PFSK-1 (cell line): Measurements from ENCODE around the gene FTCDNL1. TPM values are rescaled to one million over a fixed set of nuclear protein-coding genes. Genes with fewer than 3 reads are reported as not detected.

ENCODE experiments used
- FOXP2 ChIP-seq: optimal IDR thresholded peaks from 2 replicates; pipeline ENCODE3; 2011; ENCODE audit warnings: borderline replicate concordance, control low read depth, inconsistent platforms; ENCODE audit not compliant: insufficient read depth; ENCODE audit errors: extremely low read length, extremely low read depth
- POLR2AphosphoS5 ChIP-seq: IDR thresholded peaks from 2 replicates; pipeline ENCODE4 v1.6.1; 2012; ENCODE audit warnings: low read depth, mild to moderate bottlenecking, control low read depth, low read length, moderate library complexity
- REST ChIP-seq, 2 experiments: IDR thresholded peaks; 2 replicates each; pipeline versions ENCODE4 v1.6.1 to v1.8.0; 2011 to 2012; ENCODE audit warnings: low read depth in 2 of 2, low read length in 2 of 2, control low read depth in 1 of 2, inconsistent platforms in 1 of 2, mild to moderate bottlenecking in 1 of 2, moderate library complexity in 1 of 2; ENCODE audit not compliant: insufficient read depth in 1 of 2
- SIN3A ChIP-seq: IDR thresholded peaks from 2 replicates; pipeline ENCODE4 v1.6.1; 2012; ENCODE audit warnings: mild to moderate bottlenecking, low read length, moderate library complexity, borderline replicate concordance; ENCODE audit not compliant: insufficient read depth
- TAF1 ChIP-seq: IDR thresholded peaks from 2 replicates; pipeline ENCODE4 v1.6.1; 2012; ENCODE audit warnings: low read length, control low read depth, borderline replicate concordance; ENCODE audit not compliant: insufficient read depth
- polyA plus RNA-seq: library from polyadenylated mRNA; unstranded; fragments of >200 nt; gene quantifications from one replicate; pipeline ENCODE4 v1.2.1, GENCODE V29; 2012; ENCODE audit warnings: low read depth, missing spikeins; ENCODE audit not compliant: insufficient read length

The FTCDNL1 gene
- polyA plus RNA-seq: not detected

GRCh38 chr2:199850718-199851500 is at the start of gene FTCDNL1:
Gene FTCDNL1 (minus strand): TSS chr2:199851192. CDS start chr2:199848962, 2,230 bp downstream.
- TF ChIP-seq REST (IDR thresholded peaks at IDR 0.05; ENCODE audit: insufficient read depth in 1 of 2, low read depth in 2 of 2, low read length in 2 of 2): no peak
- TF ChIP-seq FOXP2: no peak
- TF ChIP-seq POLR2AphosphoS5: no peak
- TF ChIP-seq TAF1: no peak
- TF ChIP-seq SIN3A: no peak

GRCh38 chr2:199896617-199897016 is 45.6 kb upstream of the FTCDNL1 start:
- no peak for TF ChIP-seq POLR2AphosphoS5
- no peak for TF ChIP-seq SIN3A
- TF ChIP-seq FOXP2: no peak
- TF ChIP-seq TAF1: no peak
- TF ChIP-seq REST (IDR thresholded peaks at IDR 0.05; ENCODE audit: insufficient read depth in 1 of 2, low read depth in 2 of 2, low read length in 2 of 2): no peak

- TF ChIP-seq POLR2AphosphoS5 (no peak), REST (IDR thresholded peaks at IDR 0.05; ENCODE audit: insufficient read depth in 1 of 2, low read depth in 2 of 2, low read length in 2 of 2) (no peak), TAF1 (no peak), FOXP2 (no peak), SIN3A (no peak)
Measured at GRCh38 chr2:199895406-199895805, 44.4 kb upstream of the FTCDNL1 start.

- TF ChIP-seq SIN3A (no peak), FOXP2 (no peak), TAF1 (no peak), REST (IDR thresholded peaks at IDR 0.05; ENCODE audit: insufficient read depth in 1 of 2, low read depth in 2 of 2, low read length in 2 of 2) (no peak)
Measured at GRCh38 chr2:199883474-199884212, 32.7 kb upstream of the FTCDNL1 start.
